H9 (cell line): ENCODE measurements around the gene DBH. TPM values are rescaled to one million over a fixed set of nuclear protein-coding genes. Genes with fewer than 3 reads are reported as not detected.

Experiments used
- DNase-seq: peaks from one replicate; pipeline ENCODE4 v3.0.0-alpha.2; 2017
- H2AFZ ChIP-seq: one replicate; pipeline ENCODE4 v1.6.1; 2013; ENCODE audit warnings: mild to moderate bottlenecking, low read length, control low read depth, moderate library complexity
- H2AK5ac ChIP-seq: 2 replicates; pipeline ENCODE4 v1.6.1; 2013; ENCODE audit warnings: low read length, control low read depth, mixed read lengths; ENCODE audit not compliant: insufficient read length
- H2BK120ac ChIP-seq: one replicate; pipeline ENCODE4 v1.6.1; 2013; ENCODE audit warnings: low read depth, mild to moderate bottlenecking, low read length, control low read depth, inconsistent platforms; ENCODE audit not compliant: poor library complexity, severe bottlenecking
- H2BK12ac ChIP-seq: 2 replicates; pipeline ENCODE4 v1.6.1; 2013; ENCODE audit warnings: low read length, control low read depth, mixed read lengths, low read depth; ENCODE audit not compliant: insufficient read length
- H2BK15ac ChIP-seq: 2 replicates; pipeline ENCODE4 v1.6.1; 2013; ENCODE audit warnings: low read depth, low read length, control low read depth
- H2BK20ac ChIP-seq: one replicate; pipeline ENCODE4 v1.6.1; 2013; ENCODE audit warnings: low read depth, mild to moderate bottlenecking, low read length, control low read depth, inconsistent platforms; ENCODE audit not compliant: poor library complexity, severe bottlenecking
- H2BK5ac ChIP-seq: 2 replicates; pipeline ENCODE4 v1.6.1; 2013; ENCODE audit warnings: low read length, control low read depth, mixed read lengths; ENCODE audit not compliant: insufficient read length
- H3K14ac ChIP-seq: 2 replicates; pipeline ENCODE4 v1.6.1; 2013; ENCODE audit warnings: low read length, control low read depth; ENCODE audit not compliant: insufficient read depth
- H3K18ac ChIP-seq: 2 replicates; pipeline ENCODE4 v1.6.1; 2013; ENCODE audit warnings: low read depth, mild to moderate bottlenecking, mixed read lengths, low read length, control low read depth; ENCODE audit not compliant: insufficient read length
- H3K23ac ChIP-seq: 2 replicates; pipeline ENCODE4 v1.6.1; 2013; ENCODE audit warnings: low read length, control low read depth, mixed read lengths, low read depth; ENCODE audit not compliant: insufficient read length
- H3K23me2 ChIP-seq: 2 replicates; pipeline ENCODE4 v1.6.1; 2013; ENCODE audit warnings: low read depth, mild to moderate bottlenecking, mixed read lengths, low read length, control low read depth; ENCODE audit not compliant: insufficient read length, poor library complexity, severe bottlenecking
- H3K27ac ChIP-seq: 2 replicates; pipeline ENCODE4 v1.5.1; 2013; ENCODE audit warnings: low read length, control low read depth, mixed read lengths, low read depth; ENCODE audit not compliant: insufficient read length
- H3K27me3 ChIP-seq: 2 replicates; pipeline ENCODE4 v1.6.1; 2013; ENCODE audit warnings: low read length, control low read depth, inconsistent platforms; ENCODE audit not compliant: insufficient read depth
- H3K4ac ChIP-seq: 2 replicates; pipeline ENCODE4 v1.6.1; 2013; ENCODE audit warnings: low read depth, mild to moderate bottlenecking, control low read depth, inconsistent platforms, low read length, moderate library complexity
- H3K4me1 ChIP-seq: 2 replicates; pipeline ENCODE4 v1.6.1; 2013; ENCODE audit warnings: low read length, control low read depth, inconsistent platforms; ENCODE audit not compliant: insufficient read depth
- H3K4me2 ChIP-seq: 2 replicates; pipeline ENCODE4 v1.6.1; 2013; ENCODE audit warnings: low read length, control low read depth, mixed read lengths; ENCODE audit not compliant: insufficient read length, insufficient read depth
- H3K56ac ChIP-seq: 2 replicates; pipeline ENCODE4 v1.6.1; 2013; ENCODE audit warnings: low read depth, mild to moderate bottlenecking, mixed read lengths, low read length, control low read depth; ENCODE audit not compliant: insufficient read length
- H3K79me1 ChIP-seq: 2 replicates; pipeline ENCODE4 v1.6.1; 2013; ENCODE audit warnings: low read depth, mild to moderate bottlenecking, moderate library complexity, low read length, control low read depth, inconsistent platforms; ENCODE audit not compliant: insufficient read depth, poor library complexity, severe bottlenecking
- H3K79me2 ChIP-seq: 2 replicates; pipeline ENCODE4 v1.6.1; 2013; ENCODE audit warnings: low read length, control low read depth, inconsistent platforms; ENCODE audit not compliant: insufficient read depth
- H3K9ac ChIP-seq: 2 replicates; pipeline ENCODE4 v1.6.1; 2013; ENCODE audit warnings: low read length, control low read depth, mixed read lengths; ENCODE audit not compliant: insufficient read length; ENCODE audit errors: extremely low read depth
- H3K9me3 ChIP-seq: one replicate; pipeline ENCODE4 v1.6.1; 2013; ENCODE audit warnings: low read depth, low read length, inconsistent platforms; ENCODE audit not compliant: control insufficient read depth
- H3T11ph ChIP-seq: one replicate; pipeline ENCODE4 v1.6.1; 2013; ENCODE audit warnings: mild to moderate bottlenecking, low read length, control low read depth, inconsistent platforms
- H4K20me1 ChIP-seq: one replicate; pipeline ENCODE4 v1.6.1; 2013; ENCODE audit not compliant: control insufficient read depth, insufficient read length, insufficient read depth
- H4K5ac ChIP-seq: 2 replicates; pipeline ENCODE4 v1.6.1; 2013; ENCODE audit warnings: low read depth, mild to moderate bottlenecking, mixed read lengths, low read length, control low read depth; ENCODE audit not compliant: insufficient read length
- H4K8ac ChIP-seq: replicated peaks from 2 replicates; pipeline ENCODE4 v1.6.1; 2013; ENCODE audit warnings: low read length, control low read depth, mixed read lengths, low read depth; ENCODE audit not compliant: insufficient read length
- H4K91ac ChIP-seq: 2 replicates; pipeline ENCODE4 v1.6.1; 2013; ENCODE audit warnings: low read depth, mild to moderate bottlenecking, moderate library complexity, mixed read lengths, low read length, control low read depth; ENCODE audit not compliant: insufficient read length
- H3K27ac Mint-ChIP-seq, 3 experiments: 2 replicates in 2 of 3; 3 replicates in 1 of 3; pipeline ENCODE4 v1.8.0; 2020 to 2021; ENCODE audit warnings: mixed read lengths in 3 of 3, mild to moderate bottlenecking in 1 of 3, moderate library complexity in 1 of 3
- H3K27me3 Mint-ChIP-seq: 2 replicates; pipeline ENCODE4 v1.8.0; 2021; ENCODE audit warnings: low read depth, mild to moderate bottlenecking, moderate library complexity, mixed read lengths
- H3K36me3 Mint-ChIP-seq, 3 experiments: 2 replicates in 2 of 3; 3 replicates in 1 of 3; pipeline ENCODE4 v1.8.0; 2020 to 2021; ENCODE audit warnings: low read depth in 3 of 3, mixed read lengths in 3 of 3; ENCODE audit not compliant: insufficient read depth in 1 of 3
- H3K4me1 Mint-ChIP-seq, 2 experiments: 2 replicates each; pipeline ENCODE4 v1.8.0; 2020; ENCODE audit warnings: mixed read lengths in 2 of 2
- H3K4me3 Mint-ChIP-seq, 2 experiments: 2 replicates in 1 of 2; 3 replicates in 1 of 2; pipeline ENCODE4 v1.8.0; 2020 to 2021; ENCODE audit warnings: mild to moderate bottlenecking in 2 of 2, mixed read lengths in 2 of 2, moderate library complexity in 1 of 2
- H3K9me3 Mint-ChIP-seq, 2 experiments: 2 replicates in 1 of 2; 3 replicates in 1 of 2; pipeline ENCODE4 v1.8.0; 2020; ENCODE audit warnings: mild to moderate bottlenecking in 2 of 2, mixed read lengths in 2 of 2, moderate library complexity in 1 of 2
- WGBS: extraction: QIAGEN DNeasy Blood & Tissue Kit; methylation state at CpG from one replicate; pipeline ENCODE4 v1.1.7; 2013; ENCODE audit warnings: missing lambda C conversion rate, low lambda C conversion rate, mixed read lengths; ENCODE audit not compliant: insufficient read length; ENCODE audit errors: extremely low coverage; 5-methylcytosine and 5-hydroxymethylcytosine counted together
- total RNA-seq: library from RNA; stranded (reverse); gene quantifications from 2 replicates; pipeline ENCODE4 v1.2.1, GENCODE V29; 2021
- TF ChIP-seq, protein P1 (sequence below): fragments of 200-600 bp; sonication (generic); conservative IDR thresholded peaks from 3 replicates; pipeline ENCODE4 v1.8.0; 2021; ENCODE audit warnings: antibody characterized with exemption, mild to moderate bottlenecking

The DBH gene
- total RNA-seq, 1 experiment from 2014 or later: not detected

DNA sequence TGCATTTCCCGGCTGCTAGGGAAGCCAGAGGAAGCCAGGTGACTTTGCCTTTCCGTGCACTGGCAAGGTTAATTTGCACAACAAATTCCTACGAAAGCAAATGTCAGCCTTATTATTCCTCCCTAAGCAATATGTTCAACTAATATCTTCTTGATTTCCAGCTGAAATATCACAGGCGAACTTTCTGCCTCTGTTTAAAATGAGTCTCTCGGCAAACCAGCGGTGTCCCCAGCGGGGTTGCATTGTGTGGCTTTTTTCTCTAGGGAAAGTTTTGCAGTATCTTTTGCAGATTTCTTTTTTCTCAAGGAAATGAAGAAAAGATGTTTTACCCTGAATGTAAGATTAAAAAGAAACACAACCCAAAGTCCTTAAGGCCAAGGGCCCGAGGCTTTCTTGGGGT is 1.9 kb downstream of the DBH start:
- Histone ChIP-seq H3K9ac (no peak overlapping the region), H2AFZ (no peak overlapping the region), H2BK20ac (no peak overlapping the region), H2BK120ac (no peak overlapping the region), H3K14ac (peak overlapping the region; percentile 7; the same call in 1 of the 2 replicates), H2AK5ac (no peak overlapping the region), H4K5ac (no peak overlapping the region), H3K23ac (no peak overlapping the region), H3K4me1 (peaks cover 6% of the 10 kb centered on the region), H3K9me3 (no peaks in the 10 kb centered on the region), H4K8ac (no peak overlapping the region), H2BK15ac (no peak overlapping the region), H4K91ac (no peak overlapping the region), H3K18ac (no peak overlapping the region), H2BK12ac (no peak overlapping the region), H3K4ac (no peak overlapping the region), H3K27me3 (no peaks in the 10 kb centered on the region), H3K79me1 (no peaks in the 10 kb centered on the region), H4K20me1 (no peaks in the 10 kb centered on the region), H3K79me2 (no peaks in the 10 kb centered on the region), H3T11ph (no peak overlapping the region), H3K27ac (no peak overlapping the region), H3K56ac (no peak overlapping the region), H2BK5ac (no peak overlapping the region), H3K4me2 (no peak overlapping the region), H3K23me2 (no peaks in the 10 kb centered on the region)
- Mint-ChIP-seq H3K36me3 (no peaks in the 10 kb centered on the region), H3K27me3 (peaks cover 3% of the 10 kb centered on the region), H3K4me3 (no peak overlapping the region), H3K9me3 (no peaks in the 10 kb centered on the region), H3K4me1 (peaks cover 27 to 42% of the 10 kb centered on the region in 2 experiments), H3K27ac (peak overlapping the region in 2 of 3 experiments; percentile 18 to 32; a peak in 1 of 7 replicates)
- no peak for DNase-seq
- TF ChIP-seq, protein P1, sequence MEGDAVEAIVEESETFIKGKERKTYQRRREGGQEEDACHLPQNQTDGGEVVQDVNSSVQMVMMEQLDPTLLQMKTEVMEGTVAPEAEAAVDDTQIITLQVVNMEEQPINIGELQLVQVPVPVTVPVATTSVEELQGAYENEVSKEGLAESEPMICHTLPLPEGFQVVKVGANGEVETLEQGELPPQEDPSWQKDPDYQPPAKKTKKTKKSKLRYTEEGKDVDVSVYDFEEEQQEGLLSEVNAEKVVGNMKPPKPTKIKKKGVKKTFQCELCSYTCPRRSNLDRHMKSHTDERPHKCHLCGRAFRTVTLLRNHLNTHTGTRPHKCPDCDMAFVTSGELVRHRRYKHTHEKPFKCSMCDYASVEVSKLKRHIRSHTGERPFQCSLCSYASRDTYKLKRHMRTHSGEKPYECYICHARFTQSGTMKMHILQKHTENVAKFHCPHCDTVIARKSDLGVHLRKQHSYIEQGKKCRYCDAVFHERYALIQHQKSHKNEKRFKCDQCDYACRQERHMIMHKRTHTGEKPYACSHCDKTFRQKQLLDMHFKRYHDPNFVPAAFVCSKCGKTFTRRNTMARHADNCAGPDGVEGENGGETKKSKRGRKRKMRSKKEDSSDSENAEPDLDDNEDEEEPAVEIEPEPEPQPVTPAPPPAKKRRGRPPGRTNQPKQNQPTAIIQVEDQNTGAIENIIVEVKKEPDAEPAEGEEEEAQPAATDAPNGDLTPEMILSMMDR: no peak
- no CpG with 5 or more reads among the region's 8 CpGs for whole genome bisulfite sequencing
